ENCODE results near the gene BCO2.
"Not testable (repeated sequence)": the region's sequence is repeated elsewhere in the genome, so short reads cannot be mapped to it uniquely, and the experiment has no call there.

Gene BCO2

DNA sequence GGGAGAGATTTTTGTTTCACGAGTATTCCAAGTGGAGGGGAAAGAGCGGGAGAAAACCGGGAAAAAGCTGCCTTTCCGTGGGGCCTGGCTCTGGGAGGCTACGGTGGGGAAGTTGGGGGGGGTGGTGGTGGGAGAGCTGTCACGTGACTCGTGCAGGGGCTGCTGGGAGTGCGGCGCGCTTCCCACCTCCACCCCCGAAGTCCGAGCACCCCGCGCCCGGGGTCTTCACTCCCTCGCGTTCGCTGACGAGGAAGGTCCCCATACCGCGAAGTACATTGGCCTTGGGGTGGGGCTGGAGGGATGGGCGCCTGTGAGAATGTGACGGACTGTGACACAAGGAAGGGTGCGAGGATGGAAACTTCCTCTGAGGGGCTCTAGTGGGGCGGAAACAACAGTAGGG, 8.2 kb upstream of the BCO2 start, which contains the start of gene TEX12:
TSS of gene TEX12 (plus strand) at position 228 of the 400 bp plus-strand sequence. CDS start 1,897 bp downstream, outside the sequence.
- DNase-seq (ENCODE audit: low read depth), result no peak

DNA sequence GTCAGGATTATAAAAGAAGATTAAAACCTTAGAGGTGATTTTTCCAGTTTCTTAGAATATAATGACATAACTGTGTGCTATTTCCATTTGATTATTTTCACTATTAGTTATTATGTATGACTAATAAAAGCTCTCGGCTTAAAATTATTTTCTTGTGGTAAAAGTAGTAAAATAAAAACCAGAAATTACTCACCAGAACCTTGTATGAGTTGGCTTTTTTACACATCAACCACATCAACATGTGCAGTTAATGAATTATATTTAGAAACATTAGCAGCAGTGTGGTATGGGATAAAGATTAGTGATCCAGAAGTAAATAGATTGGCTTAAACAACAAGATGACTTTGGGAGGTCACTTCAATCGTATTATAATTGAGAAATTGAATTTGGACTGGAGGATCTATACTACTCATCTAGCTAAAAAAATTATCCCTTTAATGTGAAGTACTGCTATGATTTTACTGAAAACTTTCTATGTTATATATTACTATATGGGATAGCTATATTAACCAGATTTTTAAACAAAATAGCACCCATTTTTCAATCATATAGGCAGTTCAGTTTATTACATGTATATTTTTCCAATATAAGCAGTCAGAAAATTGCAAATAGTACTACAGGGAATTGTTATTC, 2.8 kb upstream of the BCO2 start:
- no peak for DNase-seq (ENCODE audit: low read depth)

DNA sequence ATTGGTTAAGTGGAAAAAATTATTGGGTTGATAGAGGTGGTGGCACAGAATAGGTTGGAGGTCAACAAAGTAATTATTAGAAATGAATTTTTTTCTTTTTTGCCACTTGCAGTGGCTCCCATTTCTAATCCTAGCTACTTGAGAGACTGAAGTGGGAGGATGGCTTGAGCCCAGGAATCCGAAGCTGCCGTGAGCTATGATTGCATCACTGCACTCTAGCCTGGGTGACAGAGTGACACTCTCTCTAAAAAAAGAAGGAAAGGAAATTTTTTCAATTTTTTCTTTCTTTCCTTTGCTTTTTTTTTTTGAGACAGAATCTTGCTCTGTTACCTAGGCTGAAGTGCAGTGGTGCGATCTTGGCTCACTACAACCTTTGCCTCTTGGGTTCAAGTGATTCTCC, 2.2 kb upstream of the BCO2 start:
- DNase-seq (ENCODE audit: low read depth), result no peak

DNA sequence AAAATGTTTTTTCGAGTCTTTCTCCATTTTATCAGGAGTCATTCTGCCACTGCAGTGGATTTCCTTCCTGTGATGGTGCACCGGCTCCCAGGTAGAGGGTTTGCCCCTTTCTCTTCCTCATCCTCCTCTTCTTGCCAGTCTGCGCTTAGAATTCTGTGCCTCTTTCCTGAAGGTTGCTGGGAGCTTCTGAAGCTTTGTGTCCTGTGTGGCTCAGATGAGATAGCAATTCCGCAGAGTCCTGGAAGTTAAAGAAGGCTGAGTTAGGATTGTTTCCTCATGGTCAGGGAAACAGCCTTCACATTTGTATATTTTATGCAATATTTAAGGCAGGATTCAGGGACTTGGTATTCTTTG, 264 bp downstream of the BCO2 start:
- DNase-seq (ENCODE audit: low read depth), result no peak

DNA sequence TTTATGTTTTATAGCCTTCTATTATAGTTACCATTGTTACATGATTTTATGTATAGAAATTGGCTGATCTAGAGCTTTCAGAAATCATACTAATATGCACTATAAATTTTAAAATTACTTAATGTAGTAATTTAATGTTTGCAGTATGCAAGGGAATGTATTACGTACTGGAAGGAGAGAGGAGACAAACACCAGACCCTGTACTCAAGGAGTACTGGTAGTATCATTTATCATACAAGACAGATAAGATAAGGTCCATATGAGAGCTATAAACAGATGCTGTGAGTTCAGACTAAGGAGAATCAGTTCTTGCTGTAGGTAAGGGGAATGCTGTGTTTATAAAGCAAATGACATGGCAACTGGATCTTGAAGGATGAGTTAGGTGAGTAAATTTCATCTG, 765 bp downstream of the BCO2 start:
- DNase-seq (ENCODE audit: low read depth), result no peak

DNA sequence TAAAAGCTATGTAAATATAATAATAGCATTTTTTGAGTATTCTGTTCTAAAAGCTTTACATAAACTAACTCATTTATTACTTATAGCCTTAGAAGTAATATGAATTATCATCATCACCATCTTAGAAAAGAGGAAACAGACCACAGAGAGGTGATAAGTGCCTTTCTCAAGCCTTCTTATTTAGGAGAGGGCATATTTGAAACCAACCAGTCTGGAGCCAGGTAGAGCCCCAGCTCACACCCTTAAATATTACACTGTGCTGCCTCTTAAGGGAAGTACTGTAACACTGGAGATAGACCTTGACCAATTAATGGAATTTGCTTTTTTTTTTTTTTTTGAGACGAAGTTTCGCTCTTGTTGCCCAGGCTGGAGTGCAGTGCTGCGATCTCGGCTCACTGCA, 2.3 kb downstream of the BCO2 start:
- DNase-seq (ENCODE audit: low read depth), result no peak

DNA sequence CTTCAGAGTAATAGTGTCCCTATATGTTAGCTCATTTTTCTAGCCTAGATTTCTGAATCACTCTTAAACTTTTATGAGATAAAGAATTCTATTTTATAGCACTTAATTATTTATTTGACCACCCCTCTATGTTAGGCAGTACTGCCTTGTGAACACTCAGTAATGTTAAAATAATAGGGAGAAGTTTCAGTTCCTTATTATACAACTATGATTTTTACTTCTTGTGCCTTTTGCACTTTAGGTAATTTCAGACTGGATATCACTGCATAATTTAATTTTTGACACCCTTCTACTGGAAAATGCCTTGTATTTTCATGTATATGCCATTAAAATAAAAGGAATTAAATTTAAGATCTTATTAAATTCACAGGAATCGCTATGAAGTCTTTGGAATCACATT, 3.1 kb downstream of the BCO2 start:
- DNase-seq (ENCODE audit: low read depth), result no peak

DNA sequence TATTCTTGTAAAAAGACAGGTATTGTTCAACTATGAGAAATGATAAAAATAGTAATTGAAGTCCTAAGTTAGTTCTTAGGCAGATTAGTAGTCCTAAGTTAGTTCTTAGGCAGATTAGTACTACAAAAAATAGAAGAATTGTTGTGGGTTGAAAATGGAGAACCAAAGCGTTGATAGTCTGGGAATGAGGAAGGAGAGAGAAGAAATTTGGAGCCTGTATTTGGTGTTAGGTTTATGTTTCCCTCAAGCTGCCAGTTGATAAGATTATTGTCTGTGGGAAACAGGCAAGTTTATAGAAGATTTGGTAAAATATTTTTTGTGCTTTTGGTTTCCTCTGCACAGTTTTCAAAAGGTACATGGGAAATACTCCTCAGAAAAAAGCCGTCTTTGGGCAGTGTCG, 3.6 kb downstream of the BCO2 start:
- DNase-seq (ENCODE audit: low read depth), result no peak

DNA sequence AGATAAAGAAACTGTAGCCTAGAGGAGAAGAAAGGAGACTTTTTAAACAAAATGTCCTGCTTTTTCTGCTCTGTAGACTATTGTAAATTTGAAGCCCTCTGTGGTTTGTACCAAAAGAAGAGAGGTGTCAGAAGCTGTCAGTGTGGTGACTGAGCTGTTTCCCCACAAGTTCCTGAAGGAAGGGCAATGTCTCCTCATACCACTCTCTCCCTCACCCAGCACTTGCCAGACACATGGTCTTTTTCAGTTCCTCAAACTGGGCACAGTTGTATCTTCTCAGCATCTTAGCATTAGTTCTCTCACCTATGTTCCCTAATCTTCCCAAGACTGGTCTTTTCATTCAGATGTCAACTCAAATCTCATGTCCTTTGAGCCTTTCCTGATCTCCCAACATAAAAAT, 4.3 kb downstream of the BCO2 start:
- no peak for DNase-seq (ENCODE audit: low read depth)

DNA sequence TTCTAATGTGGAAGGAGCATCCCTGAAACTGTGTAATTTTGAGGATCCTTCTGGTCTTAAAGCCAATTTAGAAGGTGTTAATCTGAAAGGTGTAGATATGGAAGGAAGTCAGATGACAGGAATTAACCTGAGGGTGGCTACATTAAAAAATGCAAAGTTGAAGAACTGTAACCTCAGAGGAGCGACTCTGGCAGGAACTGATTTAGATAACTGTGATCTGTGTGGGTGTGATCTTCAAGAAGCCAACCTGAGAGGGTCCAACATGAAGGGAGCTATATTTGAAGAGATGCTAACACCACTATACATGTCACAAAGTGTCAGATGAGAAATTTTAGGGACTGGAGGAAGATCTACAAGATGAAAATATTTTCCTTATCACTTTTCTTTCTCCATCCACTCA, 7.6 kb downstream of the BCO2 start:
- DNase-seq (ENCODE audit: low read depth), result no peak

DNA sequence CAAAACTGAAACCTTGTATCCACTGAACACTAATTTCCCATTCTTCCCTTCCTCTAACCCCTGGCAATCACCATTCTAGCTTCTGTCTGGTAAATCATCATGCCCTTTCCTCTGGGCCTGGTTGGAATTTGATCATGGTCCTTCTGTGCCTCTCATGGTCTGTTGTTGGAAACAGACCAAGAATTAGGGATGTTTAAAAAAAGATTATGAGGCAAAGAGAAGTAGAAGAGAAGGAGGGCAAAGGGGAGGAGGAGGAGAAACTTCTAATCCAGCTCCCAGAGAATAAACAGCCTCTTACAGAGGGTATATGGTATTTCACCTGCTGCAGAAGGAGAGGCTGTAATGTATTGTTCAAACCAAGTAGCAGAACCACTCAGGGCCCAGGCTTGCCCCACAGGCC, 10.6 kb downstream of the BCO2 start:
- no peak for DNase-seq (ENCODE audit: low read depth)

DNA sequence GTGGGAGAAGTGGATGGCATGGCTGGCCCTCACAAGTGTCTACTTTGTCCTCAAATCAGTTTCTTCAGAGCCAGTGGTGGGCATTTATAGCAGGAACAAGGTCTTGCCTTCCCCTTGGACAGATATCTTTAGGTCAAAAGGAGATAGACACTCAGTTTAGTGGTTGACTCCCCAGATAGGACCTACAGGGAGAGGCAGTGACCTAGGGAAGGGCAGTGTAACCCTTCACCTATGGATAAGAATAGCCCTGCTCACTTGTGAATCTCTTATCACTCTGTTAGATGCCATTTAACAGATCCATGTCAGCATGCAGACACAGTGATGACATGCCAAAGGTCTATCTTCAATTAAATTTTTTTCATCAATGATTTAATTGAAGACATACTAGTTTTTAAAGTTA, 11.0 kb downstream of the BCO2 start:
- no peak for DNase-seq (ENCODE audit: low read depth)

DNA sequence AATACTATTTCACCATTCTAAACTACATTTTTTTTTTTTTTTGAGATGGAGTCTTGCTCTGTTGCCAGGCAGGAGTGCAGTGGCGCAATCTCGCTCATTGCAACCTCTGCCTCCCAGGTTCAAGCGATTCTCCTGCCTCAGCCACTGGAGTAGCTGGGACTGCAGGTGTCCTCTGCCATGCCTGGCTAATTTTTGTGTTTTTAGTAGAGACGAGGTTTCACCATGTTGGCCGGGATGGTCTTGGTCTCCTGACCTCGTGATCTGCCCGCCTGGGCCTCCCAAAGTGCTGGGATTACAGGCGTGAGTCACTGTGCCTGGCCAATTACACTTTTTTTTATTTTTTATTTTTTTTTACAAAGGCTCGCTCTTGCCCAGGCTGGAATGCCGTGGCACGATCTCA, 19.8 kb downstream of the BCO2 start:
- not testable (repeated sequence) for DNase-seq (ENCODE audit: low read depth)

DNA sequence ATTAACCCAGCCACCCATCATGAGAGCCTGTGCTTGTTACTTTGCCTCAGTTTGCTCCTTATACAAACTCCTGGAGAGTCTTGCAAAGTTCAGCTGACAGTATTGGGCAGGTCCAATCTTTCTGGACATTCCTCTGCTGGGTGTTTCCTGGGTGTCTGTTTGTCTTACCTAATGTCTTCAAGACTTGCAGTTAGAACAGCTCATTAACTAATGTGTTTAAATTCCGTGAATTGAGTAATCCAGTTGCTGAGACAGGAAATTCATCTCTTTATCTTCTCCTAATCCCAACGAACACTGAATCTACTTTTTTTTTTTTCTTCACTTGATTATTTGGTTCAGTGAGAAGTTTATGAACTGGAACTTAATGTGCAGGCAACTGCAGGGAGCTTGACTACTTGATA, 20.6 kb downstream of the BCO2 start:
- no peak for DNase-seq (ENCODE audit: low read depth)

DNA sequence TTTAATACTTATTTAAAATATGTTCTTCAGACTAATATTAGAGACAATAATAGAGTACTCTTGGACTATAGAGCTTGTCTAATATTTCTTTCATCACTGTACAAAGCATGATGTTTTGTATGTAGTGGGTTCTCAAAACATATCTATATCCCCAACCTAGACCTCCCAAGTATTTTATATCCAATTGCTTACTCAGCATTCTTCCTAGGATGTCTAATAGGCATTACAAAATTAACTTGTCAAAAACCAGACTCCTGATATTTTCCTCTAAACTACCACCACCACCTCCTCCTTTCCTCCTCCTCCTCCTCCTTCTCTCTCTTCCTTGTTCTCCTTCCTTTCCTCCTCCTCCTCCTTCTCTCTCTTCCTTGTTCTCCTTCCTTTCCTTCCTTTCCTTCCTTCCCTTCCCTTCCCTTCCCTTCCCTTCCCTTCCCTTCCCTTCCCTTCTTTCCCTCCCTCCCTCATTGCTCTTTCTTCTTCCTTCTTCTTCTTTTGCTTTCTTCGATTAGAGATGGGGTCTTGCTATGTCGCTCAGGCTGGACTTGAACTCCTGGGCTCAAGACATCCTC, 21.3 kb downstream of the BCO2 start:
- DNase-seq (ENCODE audit: low read depth), result no peak

DNA sequence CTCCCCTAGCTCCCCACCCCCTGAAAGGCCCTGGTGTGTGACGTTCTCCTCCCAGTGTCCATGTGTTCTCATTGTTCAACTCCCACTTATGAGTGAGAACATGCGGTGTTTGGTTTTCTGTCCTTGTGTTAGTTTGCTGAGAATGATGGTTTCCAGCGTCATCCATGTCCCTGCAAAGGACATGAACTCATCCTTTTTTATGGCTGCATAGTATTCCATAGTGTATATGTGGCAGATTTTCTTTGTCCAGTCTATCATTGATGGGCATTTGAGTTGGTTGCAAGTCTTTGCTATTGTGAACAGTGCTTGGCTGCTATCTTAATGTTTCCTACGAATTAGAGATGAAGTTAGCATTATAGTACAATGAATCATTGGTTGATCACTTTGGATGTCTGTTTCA, 23.8 kb downstream of the BCO2 start:
- DNase-seq (ENCODE audit: low read depth), result not testable (repeated sequence)

DNA sequence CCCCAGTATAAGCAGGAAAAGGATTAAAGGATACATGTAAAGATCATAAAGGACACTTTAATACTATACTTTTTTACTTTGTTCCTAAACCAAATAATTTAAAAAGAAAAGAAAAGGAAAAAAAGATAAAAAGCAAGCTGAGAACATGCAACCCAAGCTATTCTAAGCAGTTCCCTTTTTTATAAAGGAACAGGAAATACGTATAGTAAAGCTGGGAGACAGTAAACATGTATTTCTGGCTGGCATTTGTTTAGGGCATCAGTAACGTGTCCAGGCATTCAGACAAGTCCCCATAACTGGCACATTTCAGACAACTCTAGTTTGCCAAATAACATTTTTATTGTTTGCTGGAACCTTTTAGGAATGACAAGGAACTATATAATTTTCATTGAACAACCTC, 24.9 kb downstream of the BCO2 start:
- DNase-seq (ENCODE audit: low read depth), result no peak

DNA sequence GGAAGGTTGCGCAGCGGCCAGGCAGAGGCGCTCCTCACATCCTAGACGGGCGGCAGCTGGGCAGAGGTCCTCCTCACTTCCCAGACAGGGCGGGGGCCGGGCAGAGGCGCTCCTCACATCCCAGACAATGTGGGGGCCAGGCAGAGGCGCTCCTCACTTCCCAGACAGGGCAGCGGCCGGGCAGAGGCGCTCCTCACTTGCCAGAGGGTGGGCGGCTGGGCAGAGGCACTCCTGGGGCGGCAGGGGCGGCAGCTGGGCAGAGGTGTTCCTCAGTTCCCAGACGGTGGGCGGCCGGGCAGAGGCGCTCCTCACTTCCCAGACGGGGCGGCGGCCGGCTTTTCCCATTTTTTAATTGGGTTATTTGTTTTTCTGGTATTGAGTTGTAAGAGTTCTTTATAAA, 30.8 kb downstream of the BCO2 start:
- no peak for DNase-seq (ENCODE audit: low read depth)

DNA sequence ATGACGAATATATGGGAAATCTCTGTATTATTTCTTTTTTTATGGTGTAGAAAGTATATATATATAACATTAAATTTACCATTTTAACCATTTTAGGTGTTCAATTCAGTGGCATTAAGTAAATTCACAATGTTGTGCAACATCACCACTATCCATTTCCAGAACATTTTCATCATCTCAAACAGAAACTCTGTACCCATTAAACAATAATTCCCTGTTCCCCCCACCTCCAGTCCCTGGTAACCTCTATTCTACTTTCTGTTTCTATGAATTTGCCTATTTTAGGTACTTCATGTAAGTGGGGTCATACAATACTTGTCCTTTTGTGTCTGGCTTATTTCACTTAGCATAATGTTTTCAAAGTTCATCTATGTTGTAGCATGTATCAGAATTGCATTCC, 35.6 kb downstream of the BCO2 start:
- no peak for DNase-seq (ENCODE audit: low read depth)

DNA sequence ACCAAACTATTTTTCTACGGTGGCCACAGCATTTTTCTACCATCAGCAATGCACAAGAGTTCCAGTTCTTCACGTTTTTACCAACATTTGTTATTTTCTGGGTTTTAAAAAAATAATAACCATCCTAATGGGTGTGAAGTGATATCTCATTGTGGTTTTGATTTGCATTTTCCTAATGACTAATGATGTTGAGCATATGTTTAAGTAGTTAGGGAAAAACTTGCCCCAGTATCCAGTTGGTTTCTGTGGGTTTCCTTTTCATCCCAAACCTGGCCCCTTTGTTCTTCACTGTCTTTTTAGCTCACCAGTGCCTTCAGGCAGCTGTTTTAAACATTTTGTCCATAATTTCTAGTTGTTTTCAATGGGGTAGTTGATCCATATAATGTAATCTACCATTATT, 36.2 kb downstream of the BCO2 start:
- no peak for DNase-seq (ENCODE audit: low read depth)

DNA sequence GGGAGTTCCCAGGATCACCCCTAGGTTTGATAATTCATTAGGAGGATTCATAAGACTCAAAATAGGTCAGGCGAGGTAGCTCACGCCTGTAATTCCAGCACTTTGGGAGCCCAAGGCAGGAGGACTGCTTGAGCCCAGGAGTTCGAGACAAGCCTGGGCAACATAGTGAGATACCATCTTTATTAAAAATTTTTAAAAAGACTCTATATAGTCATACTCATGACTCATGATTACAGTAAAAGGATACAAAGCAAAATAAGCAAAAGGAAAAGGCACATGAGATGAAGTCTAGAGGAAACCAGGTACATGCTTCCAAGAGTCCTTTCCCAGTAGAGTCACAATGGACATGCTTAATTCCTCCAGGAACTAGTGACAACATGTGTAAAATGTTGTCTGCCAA, 37.0 kb downstream of the BCO2 start:
- DNase-seq (ENCODE audit: low read depth), result no peak

DNA sequence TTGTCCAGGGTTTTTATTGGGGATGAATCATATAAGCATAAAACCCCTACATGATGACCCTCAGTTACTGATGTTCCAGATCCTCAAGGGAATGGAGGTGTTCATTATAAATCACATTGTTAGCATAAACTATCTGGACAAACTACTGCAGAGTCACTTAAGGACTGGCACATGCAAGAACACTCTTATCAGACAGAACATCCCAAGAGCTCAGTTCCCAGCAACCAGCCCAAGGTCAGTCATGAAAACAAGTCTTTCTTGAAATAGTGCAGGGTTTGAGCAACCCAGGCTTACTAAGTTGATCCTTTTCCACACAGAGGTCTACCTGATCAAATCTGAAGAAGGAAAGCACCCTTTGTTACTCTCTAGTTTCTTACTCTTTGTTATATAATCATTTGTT, 37.4 kb downstream of the BCO2 start:
- DNase-seq (ENCODE audit: low read depth), result no peak

DNA sequence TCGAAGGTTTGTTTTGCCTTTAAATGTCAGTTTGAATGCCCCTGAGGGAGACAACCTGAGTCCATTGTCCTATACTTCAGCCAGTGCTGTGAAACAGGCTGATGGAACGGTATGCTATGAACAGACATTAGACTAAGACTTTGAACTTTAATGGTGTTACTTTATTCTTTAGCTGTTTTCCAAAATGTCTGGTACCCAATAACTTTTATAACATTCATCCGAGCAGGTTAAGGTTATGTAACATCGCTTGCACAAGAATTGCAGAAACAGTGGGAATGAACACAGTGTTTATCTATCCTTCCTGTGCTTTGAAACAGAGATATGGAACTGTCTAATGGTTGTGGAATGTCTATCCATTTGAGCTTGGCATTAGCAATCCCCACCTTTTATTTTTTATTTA, 38.4 kb downstream of the BCO2 start:
- DNase-seq (ENCODE audit: low read depth), result no peak

DNA sequence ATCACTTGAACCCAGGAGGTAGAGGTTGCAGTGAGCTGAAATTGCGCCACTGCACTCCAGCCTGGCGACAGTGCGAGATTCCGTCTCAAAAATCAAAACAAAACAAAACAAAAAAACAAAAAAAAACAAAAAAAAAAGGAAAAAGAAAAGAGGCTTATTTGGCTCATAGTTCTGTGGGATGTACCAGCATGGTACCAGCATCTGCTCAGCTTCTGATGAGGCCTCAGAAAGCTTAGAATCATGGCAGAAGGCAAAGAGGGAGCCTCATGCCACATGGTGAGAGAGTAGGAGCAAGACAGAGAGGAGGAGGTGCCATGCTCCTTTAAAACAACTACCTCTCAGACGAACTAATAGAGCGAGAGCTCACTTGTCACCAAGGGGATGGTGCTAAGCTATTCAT, 40.3 kb downstream of the BCO2 start:
- DNase-seq (ENCODE audit: low read depth), result no peak
